Osteocyte (in vitro differentiated cells): ENCODE data around the gene SYT8. TPM values are rescaled to one million over a fixed set of nuclear protein-coding genes. Genes with fewer than 3 reads are reported as not detected.

Source experiments
- DNase-seq: peaks from one replicate; pipeline ENCODE4 v3.0.0; 2021; ENCODE audit warnings: mixed read lengths; ENCODE audit not compliant: unreplicated experiment; ENCODE audit errors: extremely low spot score
- H3K27ac Mint-ChIP-seq: one replicate; pipeline ENCODE4 v1.8.0; 2021; ENCODE audit warnings: mild to moderate bottlenecking, mixed read lengths; ENCODE audit not compliant: unreplicated experiment
- H3K27me3 Mint-ChIP-seq: one replicate; pipeline ENCODE4 v1.8.0; 2021; ENCODE audit warnings: mixed read lengths; ENCODE audit not compliant: unreplicated experiment
- H3K36me3 Mint-ChIP-seq: one replicate; pipeline ENCODE4 v1.8.0; 2021; ENCODE audit warnings: mixed read lengths; ENCODE audit not compliant: unreplicated experiment
- H3K4me1 Mint-ChIP-seq: one replicate; pipeline ENCODE4 v1.8.0; 2021; ENCODE audit warnings: mixed read lengths; ENCODE audit not compliant: unreplicated experiment
- H3K4me3 Mint-ChIP-seq: one replicate; pipeline ENCODE4 v1.8.0; 2021; ENCODE audit warnings: mild to moderate bottlenecking, moderate library complexity, mixed read lengths; ENCODE audit not compliant: unreplicated experiment
- H3K9me3 Mint-ChIP-seq: one replicate; pipeline ENCODE4 v1.8.0; 2021; ENCODE audit warnings: mixed read lengths; ENCODE audit not compliant: unreplicated experiment
- long read RNA-seq: library from polyadenylated mRNA; unstranded; transcript quantifications from one replicate; pipeline ENCODE4 v2.0.0, GENCODE V29; 2021
- total RNA-seq: library from RNA; stranded (reverse); gene quantifications from 2 replicates; pipeline ENCODE4 v1.2.1, GENCODE V29; 2021
- TF ChIP-seq, protein P1 (sequence below): fragments of 200-600 bp; sonication (generic); IDR thresholded peaks from 2 replicates; pipeline ENCODE4 v1.5.0; 2021; ENCODE audit warnings: antibody characterized with exemption, mild to moderate bottlenecking, moderate library complexity

SYT8 gene, protein sequence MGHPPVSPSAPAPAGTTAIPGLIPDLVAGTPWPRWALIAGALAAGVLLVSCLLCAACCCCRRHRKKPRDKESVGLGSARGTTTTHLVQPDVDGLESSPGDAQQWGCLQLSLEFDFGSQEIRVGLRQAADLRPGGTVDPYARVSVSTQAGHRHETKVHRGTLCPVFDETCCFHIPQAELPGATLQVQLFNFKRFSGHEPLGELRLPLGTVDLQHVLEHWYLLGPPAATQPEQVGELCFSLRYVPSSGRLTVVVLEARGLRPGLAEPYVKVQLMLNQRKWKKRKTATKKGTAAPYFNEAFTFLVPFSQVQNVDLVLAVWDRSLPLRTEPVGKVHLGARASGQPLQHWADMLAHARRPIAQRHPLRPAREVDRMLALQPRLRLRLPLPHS
- 5.0 and 6.2 TPM in 2 replicates for total RNA-seq
- long read RNA-seq, result 0 reads

DNA sequence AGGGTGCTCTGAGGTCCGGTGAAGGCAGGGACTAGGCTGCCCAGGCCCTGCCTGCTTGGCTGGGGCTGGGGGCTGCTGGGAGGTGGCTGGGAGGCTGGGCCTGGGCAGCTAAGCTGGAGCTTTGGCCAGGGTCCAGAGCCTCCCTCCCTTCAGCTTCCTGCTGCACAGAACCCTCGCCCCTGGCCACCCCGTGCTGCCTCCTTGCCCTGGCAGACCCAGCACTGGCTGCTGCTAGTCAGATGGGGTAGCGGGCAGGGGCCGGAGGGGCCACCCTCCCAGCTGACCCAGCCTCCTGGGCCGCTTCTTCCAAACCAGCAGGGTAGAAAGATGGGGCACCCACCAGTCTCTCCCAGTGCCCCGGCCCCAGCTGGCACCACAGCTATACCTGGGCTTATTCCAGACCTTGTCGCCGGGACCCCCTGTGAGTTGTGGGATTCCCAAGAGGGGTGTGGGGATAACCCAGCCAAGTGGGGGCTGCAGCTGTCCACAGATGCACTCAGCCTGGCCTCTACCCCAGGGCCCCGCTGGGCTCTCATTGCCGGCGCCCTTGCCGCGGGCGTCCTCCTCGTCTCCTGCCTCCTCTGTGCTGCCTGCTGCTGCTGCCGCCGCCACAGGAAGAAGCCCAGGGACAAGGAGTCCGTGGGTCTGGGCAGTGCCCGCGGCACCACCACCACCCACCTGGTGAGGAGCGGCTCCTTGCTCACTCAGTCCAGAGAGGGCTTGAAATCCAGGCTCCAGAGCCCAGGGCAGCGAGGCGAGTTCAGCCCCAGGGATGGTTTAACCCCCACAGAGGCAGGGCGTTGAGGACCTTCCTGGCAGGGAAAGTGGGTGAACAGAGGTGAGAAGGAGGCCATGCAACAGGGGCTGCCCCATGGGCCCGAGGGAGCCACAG, at the start of gene SYT8:
Gene SYT8, plus strand, starts transcription at position 212 of the 892 bp plus-strand sequence. Its CDS starts 116 bp downstream, at position 328.
- no peaks in the 10 kb centered on the region for H3K36me3 Mint-ChIP-seq
- H3K4me3 Mint-ChIP-seq, result no peak within 1 kb of the TSS
- TF ChIP-seq, protein P1, sequence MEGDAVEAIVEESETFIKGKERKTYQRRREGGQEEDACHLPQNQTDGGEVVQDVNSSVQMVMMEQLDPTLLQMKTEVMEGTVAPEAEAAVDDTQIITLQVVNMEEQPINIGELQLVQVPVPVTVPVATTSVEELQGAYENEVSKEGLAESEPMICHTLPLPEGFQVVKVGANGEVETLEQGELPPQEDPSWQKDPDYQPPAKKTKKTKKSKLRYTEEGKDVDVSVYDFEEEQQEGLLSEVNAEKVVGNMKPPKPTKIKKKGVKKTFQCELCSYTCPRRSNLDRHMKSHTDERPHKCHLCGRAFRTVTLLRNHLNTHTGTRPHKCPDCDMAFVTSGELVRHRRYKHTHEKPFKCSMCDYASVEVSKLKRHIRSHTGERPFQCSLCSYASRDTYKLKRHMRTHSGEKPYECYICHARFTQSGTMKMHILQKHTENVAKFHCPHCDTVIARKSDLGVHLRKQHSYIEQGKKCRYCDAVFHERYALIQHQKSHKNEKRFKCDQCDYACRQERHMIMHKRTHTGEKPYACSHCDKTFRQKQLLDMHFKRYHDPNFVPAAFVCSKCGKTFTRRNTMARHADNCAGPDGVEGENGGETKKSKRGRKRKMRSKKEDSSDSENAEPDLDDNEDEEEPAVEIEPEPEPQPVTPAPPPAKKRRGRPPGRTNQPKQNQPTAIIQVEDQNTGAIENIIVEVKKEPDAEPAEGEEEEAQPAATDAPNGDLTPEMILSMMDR, result no peak
- H3K4me1 Mint-ChIP-seq, result peaks cover 41% of the 10 kb centered on the region
- H3K27me3 Mint-ChIP-seq, result no peaks in the 10 kb centered on the region
- H3K9me3 Mint-ChIP-seq, result no peaks in the 10 kb centered on the region
- H3K27ac Mint-ChIP-seq, result no peak within 1 kb of the TSS
- DNase-seq, result no peak

DNA sequence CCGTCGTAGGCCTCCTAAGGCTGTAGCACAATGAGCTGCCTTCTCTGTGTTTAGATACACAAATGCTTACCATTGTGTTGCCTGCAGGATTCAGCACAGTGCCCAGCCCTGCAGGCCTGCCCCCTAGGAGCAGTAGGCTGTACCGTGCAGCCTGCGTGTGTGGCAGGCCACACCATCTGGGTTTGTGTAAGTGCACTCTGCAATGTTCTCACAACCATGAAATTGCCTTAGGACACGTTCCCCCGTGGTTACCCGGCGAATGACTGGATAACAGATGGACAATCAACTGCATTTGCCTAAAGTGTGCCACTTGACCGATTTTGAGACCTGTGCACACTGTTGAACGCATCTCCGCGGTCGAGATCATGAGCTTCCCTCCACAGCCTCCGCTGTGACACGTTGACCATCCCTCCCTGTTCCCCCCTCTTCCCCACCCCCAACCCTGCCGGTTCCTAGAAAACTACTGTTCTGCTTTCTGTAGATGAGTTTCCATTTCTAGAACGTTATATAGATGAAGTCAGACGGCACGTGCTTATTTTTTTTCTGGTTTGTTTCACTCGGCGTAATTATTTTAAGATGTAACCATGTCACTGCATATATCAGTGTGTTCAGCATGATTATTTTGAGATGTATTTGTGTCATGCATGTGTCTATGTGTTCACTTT, 48.9 kb upstream of the SYT8 start:
- Mint-ChIP-seq H3K27me3 (peaks cover 4% of the 10 kb centered on the region), H3K9me3 (no peaks in the 10 kb centered on the region), H3K4me3 (no peak overlapping the region), H3K4me1 (peaks cover 55% of the 10 kb centered on the region), H3K27ac (no peak overlapping the region), H3K36me3 (peaks cover 8% of the 10 kb centered on the region)
- DNase-seq, result no peak
- TF ChIP-seq, protein P1, result no peak

DNA sequence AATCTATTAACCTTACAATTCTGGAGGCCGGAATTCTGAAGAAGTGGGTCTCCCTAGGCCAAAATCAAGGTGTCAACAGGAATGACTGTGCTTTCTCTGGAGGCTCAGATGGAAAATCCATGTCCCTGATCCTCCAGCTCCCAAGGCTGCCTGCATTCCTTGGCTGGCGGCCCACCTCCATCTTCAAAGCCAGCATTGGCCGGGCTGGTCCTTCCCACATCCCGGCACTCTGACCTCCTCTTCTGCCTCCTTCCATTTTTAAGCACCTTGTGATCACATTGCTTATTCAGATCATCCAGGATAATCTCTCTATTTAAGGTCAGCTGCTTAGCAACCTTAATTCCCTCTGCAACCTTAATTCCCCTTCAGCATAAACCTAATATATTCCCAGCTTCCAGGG, 48.3 kb upstream of the SYT8 start:
- H3K4me1 Mint-ChIP-seq, result peaks cover 51% of the 10 kb centered on the region
- TF ChIP-seq, protein P1, result no peak
- peaks cover 8% of the 10 kb centered on the region for H3K36me3 Mint-ChIP-seq
- no peak overlapping the region for H3K27ac Mint-ChIP-seq
- no peak for DNase-seq
- H3K9me3 Mint-ChIP-seq, result no peaks in the 10 kb centered on the region
- H3K4me3 Mint-ChIP-seq, result no peak overlapping the region
- H3K27me3 Mint-ChIP-seq, result peaks cover 4% of the 10 kb centered on the region

DNA sequence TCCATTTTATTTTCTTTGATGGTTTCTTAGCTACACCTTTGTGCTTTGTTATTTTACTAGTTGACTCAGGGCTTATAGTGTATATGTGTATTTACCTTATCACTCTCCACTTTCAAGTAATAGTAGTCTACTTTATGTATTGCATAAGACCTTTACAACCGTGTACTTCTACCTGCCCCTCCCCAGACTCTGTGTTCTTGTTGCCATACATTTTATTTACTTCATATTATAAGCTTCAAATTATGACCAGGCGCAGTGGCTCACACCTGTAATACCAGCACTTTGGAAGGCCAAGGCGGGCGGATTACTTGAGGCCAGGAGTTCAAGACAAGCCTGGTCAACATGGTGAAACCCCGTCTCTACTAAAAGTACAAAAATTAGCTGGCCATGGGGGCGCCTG, 42.9 kb upstream of the SYT8 start:
- no peaks in the 10 kb centered on the region for H3K9me3 Mint-ChIP-seq
- H3K27me3 Mint-ChIP-seq, result peaks cover 11% of the 10 kb centered on the region
- H3K27ac Mint-ChIP-seq, result peak overlapping the region; percentile 82
- TF ChIP-seq, protein P1, result no peak
- H3K4me1 Mint-ChIP-seq, result peaks cover 49% of the 10 kb centered on the region
- H3K4me3 Mint-ChIP-seq, result no peak overlapping the region
- H3K36me3 Mint-ChIP-seq, result peaks cover 6% of the 10 kb centered on the region
- no peak for DNase-seq
